Erythroblast (primary cell): ENCODE data around the gene LDHAL6B.

Experiments
- GATA1 ChIP-seq: IDR thresholded peaks from 2 replicates; pipeline ENCODE4 v1.6.1; 2011; ENCODE audit warnings: low read depth, mild to moderate bottlenecking, control low read depth, low read length, moderate library complexity
- POLR2A ChIP-seq: IDR thresholded peaks from 2 replicates; pipeline ENCODE4 v1.6.1; 2011; ENCODE audit warnings: mild to moderate bottlenecking, low read length

GRCh38 chr15:59178151-59178695 lies 28.4 kb upstream of the LDHAL6B start:
- TF ChIP-seq POLR2A, result no peak
- TF ChIP-seq GATA1, result no peak
